ENCODE results near the gene PCDHA13.
"Not testable (repeated sequence)": the region's sequence is repeated elsewhere in the genome, so short reads cannot be mapped to it uniquely, and the experiment has no call there.

The PCDHA13 gene

DNA sequence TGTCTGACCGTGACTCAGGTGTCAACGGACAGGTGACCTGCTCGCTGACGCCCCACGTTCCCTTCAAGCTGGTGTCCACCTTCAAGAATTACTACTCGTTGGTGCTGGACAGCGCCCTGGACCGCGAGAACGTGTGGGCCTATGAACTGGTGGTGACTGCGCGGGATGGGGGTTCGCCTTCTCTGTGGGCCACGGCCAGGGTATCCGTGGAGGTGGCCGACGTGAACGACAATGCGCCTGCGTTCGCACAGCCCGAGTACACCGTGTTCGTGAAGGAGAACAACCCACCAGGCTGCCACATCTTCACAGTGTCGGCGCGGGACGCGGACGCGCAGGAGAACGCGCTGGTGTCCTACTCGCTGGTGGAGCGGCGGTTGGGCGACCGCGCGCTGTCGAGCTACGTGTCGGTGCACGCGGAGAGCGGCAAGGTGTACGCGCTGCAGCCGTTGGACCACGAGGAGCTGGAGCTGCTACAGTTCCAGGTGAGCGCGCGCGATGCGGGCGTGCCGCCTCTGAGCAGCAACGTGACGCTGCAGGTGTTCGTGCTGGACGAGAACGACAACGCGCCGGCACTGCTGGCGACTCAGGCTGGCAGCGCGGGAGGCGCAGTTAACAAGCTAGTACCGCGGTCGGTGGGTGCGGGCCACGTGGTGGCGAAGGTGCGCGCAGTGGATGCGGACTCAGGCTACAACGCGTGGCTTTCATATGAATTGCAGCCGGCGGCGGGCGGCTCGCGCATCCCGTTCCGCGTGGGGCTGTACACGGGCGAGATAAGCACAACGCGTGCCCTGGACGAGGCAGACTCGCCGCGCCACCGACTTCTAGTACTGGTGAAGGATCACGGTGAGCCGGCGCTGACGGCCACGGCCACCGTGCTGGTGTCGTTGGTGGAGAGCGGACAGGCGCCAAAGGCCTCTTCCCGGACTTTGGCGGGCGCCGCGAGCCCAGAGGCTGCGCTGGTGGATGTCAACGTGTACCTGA lies 11.4 kb upstream of the PCDHA13 start:
- no peak for DNase-seq

DNA sequence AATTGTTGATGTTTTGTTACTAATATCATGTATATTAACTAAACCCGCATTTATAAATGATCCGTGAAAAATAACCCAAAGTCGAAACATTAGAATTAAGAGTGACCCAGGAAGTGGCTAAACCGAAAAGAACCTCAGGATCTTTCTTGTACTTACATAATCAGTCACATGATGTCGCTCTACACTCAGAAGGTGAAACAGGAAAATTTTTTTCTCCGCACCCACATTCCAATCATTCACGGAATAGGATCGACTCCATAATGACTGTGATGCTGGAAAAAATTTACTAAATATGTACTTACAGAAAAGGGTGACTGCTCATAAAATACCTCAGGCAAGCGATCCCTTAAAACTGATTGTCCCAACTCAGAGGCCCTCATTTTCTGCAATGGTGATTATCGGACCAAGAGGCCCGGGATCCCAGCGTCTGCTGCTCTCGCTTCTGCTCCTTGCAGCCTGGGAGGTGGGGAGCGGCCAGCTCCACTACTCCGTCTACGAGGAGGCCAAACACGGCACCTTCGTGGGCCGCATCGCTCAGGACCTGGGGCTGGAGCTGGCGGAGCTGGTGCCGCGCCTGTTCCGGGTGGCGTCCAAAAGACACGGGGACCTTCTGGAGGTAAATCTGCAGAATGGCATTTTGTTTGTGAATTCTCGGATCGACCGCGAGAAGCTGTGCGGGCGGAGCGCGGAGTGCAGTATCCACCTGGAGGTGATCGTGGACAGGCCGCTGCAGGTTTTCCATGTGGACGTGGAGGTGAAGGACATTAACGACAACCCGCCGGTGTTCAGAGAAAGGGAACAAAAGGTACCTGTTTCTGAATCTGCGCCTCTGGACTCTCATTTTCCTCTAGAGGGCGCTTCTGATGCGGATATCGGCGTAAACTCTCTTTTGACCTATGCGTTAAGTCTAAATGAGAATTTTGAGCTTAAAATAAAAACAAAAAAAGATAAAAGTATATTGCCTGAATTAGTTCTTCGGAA lies 6.5 kb upstream of the PCDHA13 start, which contains the start of gene PCDHA12:
Gene PCDHA12 (plus strand): TSS at position 224 of the 981 bp plus-strand sequence. CDS start 165 bp downstream, at position 389.
- DNase-seq = no peak

- DNase-seq = not testable (repeated sequence)
Measured at GRCh38 chr5:140876541-140877261, 5.2 kb upstream of the PCDHA13 start.

DNA sequence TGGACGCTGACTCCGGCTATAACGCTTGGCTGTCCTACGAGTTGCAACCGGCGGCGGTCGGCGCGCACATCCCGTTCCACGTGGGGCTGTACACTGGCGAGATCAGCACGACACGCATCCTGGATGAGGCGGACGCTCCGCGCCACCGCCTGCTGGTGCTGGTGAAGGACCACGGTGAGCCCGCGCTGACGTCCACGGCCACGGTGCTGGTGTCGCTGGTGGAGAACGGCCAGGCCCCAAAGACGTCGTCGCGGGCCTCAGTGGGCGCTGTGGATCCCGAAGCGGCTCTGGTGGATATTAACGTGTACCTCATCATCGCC lies 4.7 kb upstream of the PCDHA13 start:
- no peak for DNase-seq

- no peak for DNase-seq
Measured at GRCh38 chr5:140882591-140882899, 621 bp downstream of the PCDHA13 start.

GRCh38 chr5:140883373-140883772 lies 1.4 kb downstream of the PCDHA13 start:
- DNase-seq = no peak

- DNase-seq = no peak
Measured at GRCh38 chr5:140883927-140884697, 2.2 kb downstream of the PCDHA13 start.

GRCh38 chr5:140916325-140916724 lies 34.4 kb downstream of the PCDHA13 start:
- DNase-seq = no peak

DNA sequence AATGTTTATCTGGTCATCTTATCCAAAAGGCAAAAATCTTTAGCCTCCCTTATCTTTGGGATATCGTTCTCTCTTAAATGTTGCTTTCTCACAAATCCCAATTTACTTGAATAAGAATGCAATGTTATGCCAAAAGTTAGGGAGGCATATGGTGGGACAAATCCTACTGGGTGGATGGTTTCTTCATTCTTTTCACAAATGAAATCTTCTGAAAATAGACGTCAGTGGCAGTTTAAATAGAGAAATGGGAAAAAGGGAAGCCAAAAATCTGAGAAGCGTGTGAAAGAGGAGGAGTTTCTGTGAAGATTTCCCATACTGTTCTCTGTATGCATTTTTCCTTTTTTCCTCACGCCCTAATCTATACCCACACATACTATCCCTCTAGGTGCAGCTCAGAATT lies 41.7 kb downstream of the PCDHA13 start:
- no peak for DNase-seq

- no peak for DNase-seq
Measured at GRCh38 chr5:140925806-140926442, 44.0 kb downstream of the PCDHA13 start, which contains the start of gene PCDHAC1. PCDHAC1 (plus strand) TSS chr5:140926299; CDS start chr5:140926893, 594 bp downstream.

DNA sequence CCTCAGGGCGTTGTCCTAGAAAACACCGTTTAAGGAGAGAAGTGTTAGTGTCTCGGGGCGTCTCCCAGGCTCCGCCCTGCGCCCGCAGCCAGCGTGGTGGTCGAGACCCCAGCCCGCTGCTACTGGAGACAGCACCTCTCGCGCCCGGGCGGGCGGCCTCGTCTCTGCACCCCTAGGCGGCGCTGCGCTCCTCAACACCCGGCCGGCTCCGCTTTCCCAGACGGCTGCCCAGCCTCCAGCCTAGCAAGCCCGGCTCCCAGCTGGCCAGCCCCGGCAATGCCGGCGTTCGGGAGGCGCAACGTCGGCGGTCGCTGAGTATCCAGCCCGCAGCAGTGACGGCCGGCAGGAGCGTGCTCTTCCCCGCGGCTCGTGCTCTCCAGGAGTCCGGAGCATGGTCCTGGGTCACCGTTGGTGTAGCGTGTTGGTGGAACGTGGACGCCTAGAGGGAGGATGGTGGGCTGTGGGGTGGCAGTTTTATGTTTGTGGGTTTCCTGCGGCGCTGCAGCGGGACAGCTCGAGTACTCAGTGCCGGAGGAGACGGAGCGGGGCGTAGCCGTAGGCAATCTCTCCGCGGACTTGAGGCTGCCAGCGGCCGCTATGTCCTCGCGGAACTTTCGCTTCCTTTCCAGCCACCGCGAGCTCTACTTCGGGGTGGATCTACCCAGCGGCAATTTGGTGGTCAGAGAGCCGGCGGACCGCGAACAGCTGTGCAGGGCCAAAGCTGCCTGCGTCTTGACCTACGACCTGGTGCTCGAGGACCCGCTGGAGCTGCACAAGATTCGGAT lies 44.7 kb downstream of the PCDHA13 start:
- DNase-seq = peak; percentile 7

- no peak for DNase-seq
Measured at GRCh38 chr5:140927228-140927573, 45.3 kb downstream of the PCDHA13 start.
